Embryonic facial prominence (tissue), 1 donor: ENCODE results near the gene ZDHHC24.

Source experiments
- DNase-seq: peaks from one replicate; pipeline ENCODE4 v3.0.0-alpha.2; 2016; ENCODE audit errors: extremely low spot score

ZDHHC24 gene

DNA sequence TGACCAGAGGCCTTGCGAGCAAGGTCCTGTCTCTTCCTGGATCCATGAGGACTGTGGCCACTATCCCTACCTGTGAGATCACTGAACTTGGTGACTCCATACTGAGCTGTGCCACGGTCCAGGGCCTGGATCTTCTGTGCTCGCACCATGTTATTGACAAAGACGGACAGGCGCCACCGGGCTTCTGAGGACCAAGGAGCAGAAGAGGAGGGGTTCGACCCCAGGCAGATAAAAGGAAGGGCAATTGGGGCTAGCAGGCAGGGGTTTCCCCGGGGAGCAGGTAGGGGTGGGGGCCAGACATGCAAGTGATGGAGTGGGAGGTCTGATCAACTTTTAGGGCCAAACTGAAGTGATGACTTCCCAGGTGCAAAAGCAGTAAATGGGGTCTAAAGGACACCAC, 20.4 kb upstream of the ZDHHC24 start:
- no peak for DNase-seq

- no peak for DNase-seq
Measured at GRCh38 chr11:66564984-66565383, 19.1 kb upstream of the ZDHHC24 start.

- no peak for DNase-seq
Measured at GRCh38 chr11:66564538-66564937, 18.7 kb upstream of the ZDHHC24 start.

DNA sequence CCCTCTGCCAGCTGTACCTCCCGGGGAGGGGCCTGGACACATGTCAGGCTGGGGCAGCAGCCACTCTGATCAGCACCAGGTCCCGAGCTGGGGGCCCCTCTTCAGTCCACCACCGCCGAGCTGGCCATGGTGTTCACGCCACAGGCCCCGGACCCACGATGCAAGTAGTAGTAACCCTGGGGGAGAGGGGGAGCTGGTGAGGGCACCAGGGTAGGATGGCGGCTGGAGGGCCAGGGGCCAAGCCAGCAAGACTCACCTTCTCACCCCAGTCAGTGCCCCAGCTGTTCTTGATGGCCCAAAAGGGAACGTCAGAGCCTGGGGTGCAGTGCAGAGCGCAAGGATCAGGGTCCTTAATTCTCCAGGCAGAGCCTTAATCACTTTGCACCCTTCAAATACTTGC, 18.0 kb upstream of the ZDHHC24 start:
- DNase-seq, result no peak

- no peak for DNase-seq
Measured at GRCh38 chr11:66562907-66563583, 17.2 kb upstream of the ZDHHC24 start.

DNA sequence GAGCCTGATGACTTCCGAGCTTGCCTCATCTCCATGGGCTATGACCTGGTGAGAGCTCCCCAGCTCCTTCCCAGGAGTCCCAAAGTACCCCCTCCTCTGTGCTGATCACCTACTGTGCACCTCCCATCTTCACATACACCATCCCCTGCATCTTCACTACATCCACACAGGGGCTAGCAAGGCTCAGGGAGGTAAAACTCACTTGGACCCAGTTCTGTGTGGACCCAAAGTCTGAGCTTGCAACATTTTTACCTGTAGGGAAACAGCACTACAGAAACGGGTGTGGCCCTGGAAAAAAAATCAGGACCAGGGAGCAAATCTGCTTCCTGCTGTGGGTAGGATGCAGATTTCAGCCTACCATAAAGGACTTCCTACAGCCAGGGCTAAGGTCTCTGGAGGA, 16.4 kb upstream of the ZDHHC24 start:
- DNase-seq, result no peak

DNA sequence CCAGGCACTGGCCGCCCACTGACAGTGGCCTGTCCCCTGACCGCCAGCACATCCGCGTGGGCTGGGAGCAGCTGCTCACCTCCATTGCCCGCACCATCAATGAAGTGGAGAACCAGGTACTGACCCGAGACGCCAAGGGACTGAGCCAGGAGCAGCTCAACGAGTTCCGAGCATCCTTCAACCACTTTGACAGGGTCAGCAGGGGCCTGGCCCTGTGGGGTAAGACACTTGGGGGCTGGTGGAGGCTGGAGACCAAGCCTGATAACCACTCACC, 16.1 kb upstream of the ZDHHC24 start:
- DNase-seq, result no peak

- no peak for DNase-seq
Measured at GRCh38 chr11:66561178-66561974, 15.5 kb upstream of the ZDHHC24 start.

DNA sequence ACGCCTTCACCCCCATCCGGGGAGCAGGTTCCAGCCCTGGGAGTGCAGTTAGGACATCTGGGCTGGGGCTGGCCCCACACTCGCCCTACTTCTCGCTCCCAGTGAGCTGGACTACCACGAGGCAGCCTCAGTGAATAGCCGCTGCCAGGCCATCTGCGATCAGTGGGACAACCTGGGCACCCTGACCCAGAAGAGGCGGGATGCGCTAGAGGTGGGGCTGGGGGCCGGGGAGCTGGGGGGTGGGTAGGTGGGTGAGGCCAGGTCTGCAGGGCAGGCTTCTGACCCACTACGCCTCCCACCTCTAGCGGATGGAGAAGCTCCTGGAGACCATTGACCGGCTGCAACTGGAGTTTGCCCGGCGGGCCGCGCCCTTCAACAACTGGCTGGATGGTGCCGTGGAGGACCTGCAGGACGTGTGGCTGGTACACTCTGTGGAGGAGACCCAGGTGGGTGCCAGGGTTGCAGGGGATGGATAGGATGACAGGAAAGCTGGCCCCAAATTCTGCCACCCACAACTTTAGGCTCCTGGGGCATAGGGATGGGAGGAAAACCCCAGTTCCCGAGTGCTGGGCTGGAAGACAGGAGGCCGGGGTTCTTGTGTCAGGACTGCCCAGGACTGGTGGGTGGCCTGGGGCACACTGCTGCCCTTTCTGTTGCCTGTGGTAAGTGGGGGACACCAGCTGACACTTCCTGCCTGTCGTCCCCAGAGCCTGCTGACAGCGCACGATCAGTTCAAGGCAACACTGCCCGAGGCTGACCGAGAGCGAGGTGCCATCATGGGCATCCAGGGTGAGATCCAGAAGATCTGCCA, 14.2 kb upstream of the ZDHHC24 start:
- DNase-seq, result no peak

DNA sequence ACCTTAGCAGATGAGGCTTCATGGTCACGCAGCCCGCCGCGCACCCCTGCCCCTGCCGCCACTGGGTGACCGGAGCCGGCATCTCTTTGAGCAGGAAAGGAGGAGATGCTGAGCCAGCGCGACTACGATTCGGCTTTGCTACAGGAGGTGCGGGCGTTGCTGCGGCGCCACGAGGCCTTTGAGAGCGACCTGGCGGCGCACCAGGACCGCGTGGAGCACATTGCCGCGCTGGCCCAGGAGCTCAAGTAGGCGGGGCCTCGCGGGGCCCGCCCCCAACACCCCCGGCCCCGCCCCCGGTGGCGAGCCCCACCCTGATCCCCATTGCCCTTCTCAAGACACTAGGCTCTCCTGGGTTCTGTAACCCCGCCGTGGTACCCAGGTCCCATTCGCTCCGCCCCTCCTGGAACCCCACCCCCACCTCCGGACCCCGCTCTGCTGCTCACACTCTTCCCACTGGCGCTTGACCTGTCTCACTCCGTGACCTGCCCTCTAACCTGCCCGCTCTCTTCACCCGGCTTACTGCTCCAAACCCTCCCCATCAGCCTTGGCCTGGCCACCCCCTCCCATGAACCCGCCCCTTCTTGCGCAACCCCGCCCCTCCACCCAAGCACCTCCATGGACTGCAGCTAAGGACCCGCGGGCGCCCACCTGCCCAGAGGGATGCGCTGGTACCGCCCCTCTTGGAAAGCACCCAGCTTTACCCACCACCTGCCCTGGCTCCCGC, 13.5 kb upstream of the ZDHHC24 start:
- DNase-seq, result no peak

DNA sequence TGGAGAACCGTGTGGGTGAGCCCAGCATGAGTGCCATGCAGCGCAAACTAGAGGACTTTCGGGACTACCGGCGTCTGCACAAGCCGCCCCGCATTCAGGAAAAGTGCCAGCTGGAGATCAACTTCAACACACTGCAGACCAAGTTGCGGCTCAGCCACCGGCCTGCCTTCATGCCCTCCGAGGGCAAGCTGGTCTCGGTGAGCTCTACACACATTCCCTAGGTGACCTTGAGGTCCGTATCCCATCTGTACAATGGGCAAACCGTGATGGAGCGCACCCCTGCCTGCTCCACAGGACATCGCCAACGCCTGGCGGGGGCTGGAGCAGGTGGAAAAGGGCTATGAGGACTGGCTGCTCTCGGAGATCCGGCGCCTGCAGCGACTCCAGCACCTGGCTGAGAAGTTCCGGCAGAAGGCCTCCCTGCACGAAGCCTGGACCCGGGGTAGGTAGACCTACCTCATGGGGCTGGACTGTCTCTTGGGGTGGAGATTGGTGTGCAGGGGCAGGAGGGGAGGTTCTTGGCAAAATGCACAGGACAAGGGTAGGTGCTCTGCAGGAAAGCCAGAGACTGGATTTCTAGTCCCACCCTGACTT, 12.0 kb upstream of the ZDHHC24 start:
- no peak for DNase-seq

- no peak for DNase-seq
Measured at GRCh38 chr11:66556086-66556485, 10.2 kb upstream of the ZDHHC24 start.

GRCh38 chr11:66555416-66555815, 9.6 kb upstream of the ZDHHC24 start:
- no peak for DNase-seq

DNA sequence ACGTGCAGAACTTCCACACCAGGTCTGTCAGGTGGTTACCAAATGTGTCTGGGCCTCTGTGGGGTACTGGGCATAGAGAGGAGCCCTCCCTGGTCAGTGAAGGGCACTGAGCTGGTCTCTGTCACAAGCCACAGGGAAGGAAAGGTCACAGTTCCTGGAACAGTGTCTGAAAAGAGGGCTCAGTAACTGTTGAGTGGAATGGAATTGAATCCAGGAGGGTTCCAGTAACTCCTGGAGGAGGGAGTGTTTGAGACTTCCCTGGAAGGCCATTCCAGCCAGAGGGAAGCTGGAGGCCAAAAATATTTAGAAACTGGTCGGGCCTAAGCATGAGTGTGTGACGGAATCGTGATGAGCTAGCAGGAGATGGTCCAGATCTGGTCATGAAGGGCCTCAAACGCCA, 8.8 kb upstream of the ZDHHC24 start:
- DNase-seq, result no peak

DNA sequence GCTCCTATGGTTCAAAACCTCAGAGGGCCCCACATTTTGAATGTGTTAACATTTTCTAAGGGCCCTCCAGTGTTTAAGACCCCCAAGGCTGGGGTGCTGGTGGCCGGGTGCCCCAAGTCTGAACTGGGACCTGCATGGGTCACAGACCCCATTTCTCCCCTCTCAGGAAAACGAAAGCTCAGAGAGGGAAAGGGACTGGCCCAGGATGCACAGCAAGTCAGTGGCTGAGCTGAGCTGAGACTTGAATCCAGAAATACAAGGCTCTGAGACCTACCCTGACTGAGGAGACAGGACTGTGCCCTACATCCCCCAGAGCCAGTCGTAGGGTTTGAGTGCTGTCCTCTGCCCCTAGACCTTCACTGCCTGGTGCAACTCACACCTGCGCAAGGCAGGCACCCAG, 5.0 kb upstream of the ZDHHC24 start:
- DNase-seq, result no peak

DNA sequence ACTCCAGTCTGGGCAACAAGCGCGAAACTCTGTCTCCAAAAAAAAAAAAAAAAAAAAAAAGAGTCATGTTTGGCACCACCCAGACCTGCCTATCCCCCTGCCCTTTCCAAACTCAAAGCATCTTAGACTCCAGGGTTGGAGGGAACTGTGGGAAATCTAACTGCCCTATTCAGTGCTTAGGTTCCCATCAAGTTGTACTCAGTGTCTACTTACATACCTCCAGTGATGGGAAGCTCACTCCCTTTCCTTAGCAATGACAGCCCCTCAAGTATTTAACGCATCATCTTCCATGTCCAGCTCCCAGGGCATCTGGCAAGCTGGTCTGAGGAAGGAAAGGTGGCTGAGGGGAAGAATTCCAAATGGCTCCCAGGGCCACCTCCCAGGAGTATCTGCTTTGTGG, 3.8 kb upstream of the ZDHHC24 start:
- no peak for DNase-seq

GRCh38 chr11:66548774-66549630, 3.2 kb upstream of the ZDHHC24 start:
- DNase-seq, result no peak

- no peak for DNase-seq
Measured at GRCh38 chr11:66548041-66548440, 2.2 kb upstream of the ZDHHC24 start.

GRCh38 chr11:66547662-66548009, 1.8 kb upstream of the ZDHHC24 start:
- DNase-seq, result no peak

- no peak for DNase-seq
Measured at GRCh38 chr11:66546966-66547661, 1.3 kb upstream of the ZDHHC24 start.
